GM23248 (cell line): Measurements from ENCODE around the gene PPP1R3C. TPM values are rescaled to one million over a fixed set of nuclear protein-coding genes. Genes with fewer than 3 reads are reported as not detected.

Source experiments
- DNase-seq: peaks from one replicate; pipeline ENCODE4 v3.0.0-alpha.2; 2015
- H2AFZ ChIP-seq: fragments of 200-600 bp; sonication (generic); 2 replicates; pipeline ENCODE4 v1.6.1; 2016; ENCODE audit warnings: antibody characterized with exemption
- H3F3A ChIP-seq: fragments of 200-600 bp; sonication (generic); 2 replicates; pipeline ENCODE4 v1.6.1; 2016; ENCODE audit warnings: mild to moderate bottlenecking, antibody characterized with exemption, mixed run types; ENCODE audit not compliant: insufficient read depth
- H3K27ac ChIP-seq: fragments of 200-600 bp; sonication (generic); 2 replicates; pipeline ENCODE4 v1.5.1; 2016; ENCODE audit warnings: mild to moderate bottlenecking
- H3K27me3 ChIP-seq: fragments of 200-600 bp; sonication (generic); replicated peaks from 2 replicates; pipeline ENCODE4 v1.6.1; 2016; ENCODE audit warnings: mild to moderate bottlenecking; ENCODE audit not compliant: insufficient read depth
- H3K36me3 ChIP-seq: fragments of 200-600 bp; sonication (generic); 2 replicates; pipeline ENCODE4 v1.6.1; 2016; ENCODE audit warnings: low read depth, mild to moderate bottlenecking
- H3K4me1 ChIP-seq: fragments of 200-600 bp; sonication (generic); 2 replicates; pipeline ENCODE4 v1.6.1; 2016; ENCODE audit warnings: mild to moderate bottlenecking; ENCODE audit not compliant: insufficient read depth
- H3K4me2 ChIP-seq: fragments of 200-600 bp; sonication (generic); one replicate; pipeline ENCODE4 v1.6.1; 2016; ENCODE audit warnings: mild to moderate bottlenecking; ENCODE audit not compliant: unreplicated experiment
- H3K4me3 ChIP-seq: fragments of 200-600 bp; sonication (generic); 2 replicates; pipeline ENCODE4 v1.5.1; 2016; ENCODE audit warnings: mild to moderate bottlenecking
- H3K79me2 ChIP-seq: fragments of 200-600 bp; sonication (generic); 2 replicates; pipeline ENCODE4 v1.6.1; 2016; ENCODE audit warnings: mild to moderate bottlenecking; ENCODE audit not compliant: insufficient read depth
- H3K9ac ChIP-seq: fragments of 200-600 bp; sonication (generic); 2 replicates; pipeline ENCODE4 v1.6.1; 2016; ENCODE audit warnings: mild to moderate bottlenecking
- H3K9me2 ChIP-seq: fragments of 200-600 bp; sonication (generic); 2 replicates; pipeline ENCODE4 v1.6.1; 2016; ENCODE audit warnings: mixed run types, mild to moderate bottlenecking, moderate library complexity; ENCODE audit not compliant: insufficient read depth
- H3K9me3 ChIP-seq: fragments of 200-600 bp; sonication (generic); one replicate; pipeline ENCODE4 v1.6.1; 2017; ENCODE audit warnings: low read depth
- H4K20me1 ChIP-seq: fragments of 200-600 bp; sonication (generic); 2 replicates; pipeline ENCODE4 v1.6.0; 2016; ENCODE audit not compliant: insufficient read depth
- EZH2 ChIP-seq: fragments of 200-600 bp; sonication (generic); IDR thresholded peaks from 2 replicates; pipeline ENCODE4 v1.6.1; 2018; ENCODE audit warnings: antibody characterized with exemption, mild to moderate bottlenecking; ENCODE audit not compliant: insufficient read depth, poor library complexity, severe bottlenecking
- EZH2phosphoT487 ChIP-seq: fragments of 200-600 bp; sonication (generic); IDR thresholded peaks from 2 replicates; pipeline ENCODE4 v1.6.1; 2018; ENCODE audit warnings: antibody characterized with exemption, moderate library complexity, mild to moderate bottlenecking, low read depth; ENCODE audit not compliant: insufficient read depth
- WGBS, 2 experiments: methylation state at CpG; one replicate each; pipeline ENCODE4 v1.1.6; 2015 to 2017; ENCODE audit warnings: low lambda C conversion rate in 2 of 2, low coverage in 1 of 2; ENCODE audit errors: missing lambda C conversion rate in 2 of 2; 5-methylcytosine and 5-hydroxymethylcytosine counted together
- in situ Hi-C: fragments of 300-500 bp; cut with MboI; formaldehyde crosslinking; loops from 2 replicates; pipeline ENCODE4 v1.15.0; 2020
- polyA plus RNA-seq: library from polyadenylated mRNA; unstranded; fragments of >200 nt; fragmentation: Nextera tagmentation; extraction: Ambion mirVana; gene quantifications from 2 replicates; pipeline ENCODE4 v1.2.1, GENCODE V29; 2016
- total RNA-seq: library from RNA; depleted of rRNA; stranded (reverse); fragments of >200 nt; shearing (Covaris generic); gene quantifications from 2 replicates; pipeline ENCODE4 v1.2.3, GENCODE V29; 2014

PPP1R3C gene
- total and polyA plus RNA-seq, 2 experiments from 2014 or later, result 99.9 to 193 TPM

- Histone ChIP-seq H3K4me1 (peaks cover 64% of the 10 kb centered on the region), H3F3A (peaks cover 43% of the 10 kb centered on the region), H3K27me3 (no peaks in the 10 kb centered on the region), H2AFZ (peak overlapping the region; percentile 48), H3K79me2 (no peaks in the 10 kb centered on the region), H3K27ac (peak overlapping the region; percentile 91), H3K4me2 (peak overlapping the region; percentile 15), H3K9me2 (no peaks in the 10 kb centered on the region), H3K9ac (peak overlapping the region; percentile 58; the same call in 1 of the 2 replicates), H3K36me3 (no peaks in the 10 kb centered on the region), H3K4me3 (no peak overlapping the region), H4K20me1 (no peaks in the 10 kb centered on the region), H3K9me3 (no peaks in the 10 kb centered on the region)
- TF ChIP-seq EZH2 (no peak), EZH2phosphoT487 (no peak)
- DNase-seq, result no peak
- in situ Hi-C loops, result no loop called here
- WGBS, 2 experiments, result 32 to 37% methylated on average over 7 of the region's 7 CpGs
These were observed 41.1 kb downstream of the PPP1R3C start for GRCh38 chr10:91591797-91592174.

- Histone ChIP-seq H2AFZ (peak overlapping the region; percentile 48), H3K4me1 (peaks cover 58% of the 10 kb centered on the region), H3K9me2 (no peaks in the 10 kb centered on the region), H3K79me2 (no peaks in the 10 kb centered on the region), H3K27me3 (no peaks in the 10 kb centered on the region), H3K4me3 (no peak overlapping the region), H3K4me2 (peak overlapping the region; percentile 15), H3F3A (peaks cover 37% of the 10 kb centered on the region), H3K9me3 (no peaks in the 10 kb centered on the region), H3K27ac (peak overlapping the region; percentile 91), H3K36me3 (no peaks in the 10 kb centered on the region), H4K20me1 (no peaks in the 10 kb centered on the region), H3K9ac (peak overlapping the region; percentile 58)
- in situ Hi-C loops, result no loop called here
- DNase-seq, result peak; percentile 67
- 17 to 20% methylated on average over 10 of the region's 10 CpGs for WGBS, 2 experiments
- TF ChIP-seq EZH2 (no peak), EZH2phosphoT487 (no peak)
These were observed 41.7 kb downstream of the PPP1R3C start for GRCh38 chr10:91590904-91591796.

- Histone ChIP-seq H4K20me1 (no peaks in the 10 kb centered on the region), H3K27ac (peak overlapping the region; percentile 91), H3K4me1 (peaks cover 56% of the 10 kb centered on the region), H3K4me2 (peak overlapping the region; percentile 15), H3K4me3 (no peak overlapping the region), H2AFZ (no peak overlapping the region), H3K27me3 (no peaks in the 10 kb centered on the region), H3K36me3 (no peaks in the 10 kb centered on the region), H3K9ac (peak overlapping the region; percentile 58), H3K79me2 (no peaks in the 10 kb centered on the region), H3K9me3 (no peaks in the 10 kb centered on the region), H3F3A (peaks cover 32% of the 10 kb centered on the region), H3K9me2 (no peaks in the 10 kb centered on the region)
- peak; percentile 91 for DNase-seq
- 2 to 6% methylated on average over 7 of the region's 7 CpGs for WGBS, 2 experiments
- TF ChIP-seq EZH2phosphoT487, result no peak
- TF ChIP-seq EZH2, result no peak
- in situ Hi-C loops, result no loop called here
These were observed 42.5 kb downstream of the PPP1R3C start for GRCh38 chr10:91590142-91590903.

GRCh38 chr10:91589658-91590035, 43.2 kb downstream of the PPP1R3C start:
- Histone ChIP-seq H3K9me3 (no peaks in the 10 kb centered on the region), H3K9me2 (no peaks in the 10 kb centered on the region), H3K36me3 (no peaks in the 10 kb centered on the region), H3K4me1 (peaks cover 56% of the 10 kb centered on the region), H3K4me2 (no peak overlapping the region), H4K20me1 (no peaks in the 10 kb centered on the region), H3K27ac (peak overlapping the region; percentile 91), H3K9ac (peak overlapping the region; percentile 61; the same call in 1 of the 2 replicates), H3K79me2 (no peaks in the 10 kb centered on the region), H3F3A (peaks cover 32% of the 10 kb centered on the region), H3K27me3 (no peaks in the 10 kb centered on the region), H2AFZ (no peak overlapping the region), H3K4me3 (no peak overlapping the region)
- WGBS, 2 experiments, result 96% methylated on average over 3 of the region's 3 CpGs
- TF ChIP-seq EZH2, result no peak
- TF ChIP-seq EZH2phosphoT487, result no peak
- no peak for DNase-seq
- in situ Hi-C loops, result no loop called here
